A549 (cell line): ENCODE measurements around the gene CAND2. TPM values are rescaled to one million over a fixed set of nuclear protein-coding genes. Genes with fewer than 3 reads are reported as not detected.

ENCODE experiments used
- ATAC-seq, 2 experiments: fragments of 200-7000 bp in 1 of 2; fragments of >200 bp in 1 of 2; cut with Nextera tagmentation in 1 of 2; cut with Tn5 transposase in 1 of 2; 3 replicates each; pipeline versions ENCODE4 v1.8.0 to v1.9.1; 2018 to 2020; ENCODE audit warnings: mild to moderate bottlenecking in 1 of 2, moderate library complexity in 1 of 2
- CTCF ChIA-PET: fragments of 300-600 bp; sonication (Branson Sonifier 250); formaldehyde crosslinking; extraction: SDS; loops from one replicate; lab custom pipeline; 2021; ENCODE audit warnings: antibody characterized with exemption, inconsistent platforms; lab: Yijun Ruan, JAX
- POLR2A ChIA-PET: fragments of 350-600 bp; formaldehyde crosslinking; extraction: SDS; loops from one replicate; lab custom pipeline; 2021; ENCODE audit warnings: antibody characterized with exemption, inconsistent platforms; lab: Yijun Ruan, JAX
- DNase-seq, 2 experiments: peaks; one replicate each; pipeline versions ENCODE4 v3.0.0 to v3.0.0-alpha.2; 2011 to 2016; ENCODE audit warnings: low read depth in 1 of 2, low spot score in 1 of 2
- FAIRE-seq: peaks from 2 replicates; lab custom pipeline; 2011; peaks lifted over from hg19 to GRCh38; lab: Jason Lieb, UNC
- H3K27ac ChIP-seq, 2 experiments: fragments of >200 bp; sonication (Bioruptor Twin); formaldehyde crosslinking; 3 replicates each; pipeline ENCODE4 v1.5.1; 2016 to 2017
- H3K4me1 ChIP-seq: fragments of >200 bp; sonication (Bioruptor Twin); formaldehyde crosslinking; 3 replicates; pipeline ENCODE4 v1.6.1; 2016
- H3K4me2 ChIP-seq: fragments of >200 bp; sonication (Bioruptor Twin); formaldehyde crosslinking; 3 replicates; pipeline ENCODE4 v1.6.1; 2016
- H3K4me3 ChIP-seq: fragments of >200 bp; sonication (Bioruptor Twin); formaldehyde crosslinking; 3 replicates; pipeline ENCODE4 v1.5.1; 2016
- H3K9me3 ChIP-seq: fragments of >200 bp; sonication (Bioruptor Twin); formaldehyde crosslinking; 3 replicates; pipeline ENCODE4 v1.6.1; 2016
- CBX2 ChIP-seq: fragments of 200-600 bp; sonication (generic); IDR thresholded peaks from 2 replicates; pipeline ENCODE4 v1.6.1; 2016; ENCODE audit warnings: low read depth, mild to moderate bottlenecking, borderline replicate concordance
- CBX8 ChIP-seq: fragments of 200-600 bp; sonication (generic); IDR thresholded peaks from 2 replicates; pipeline ENCODE4 v1.6.1; 2016
- CEBPB ChIP-seq, 2 experiments: fragments of >200 bp in 1 of 2; sonication (Bioruptor Twin) in 1 of 2; formaldehyde crosslinking in 1 of 2; IDR thresholded peaks; 2 replicates each; pipeline ENCODE4 v1.6.1; 2012 to 2016
- CHD2 ChIP-seq: fragments of 150-350 bp; IDR thresholded peaks from 2 replicates; pipeline ENCODE4 v1.6.1; 2014; ENCODE audit warnings: low read length; ENCODE audit not compliant: partially characterized antibody
- E2F6 ChIP-seq: IDR thresholded peaks from 2 replicates; pipeline ENCODE4 v1.6.1; 2012; ENCODE audit warnings: low read depth, borderline replicate concordance
- EHMT2 ChIP-seq: fragments of 200-600 bp; sonication (generic); IDR thresholded peaks from 2 replicates; pipeline ENCODE4 v1.6.1; 2016; ENCODE audit warnings: antibody characterized with exemption, low read depth, mild to moderate bottlenecking, moderate library complexity
- HEYL ChIP-seq: fragments of 250-450 bp; sonication (Bioruptor Pico); IDR thresholded peaks from 2 replicates; pipeline ENCODE4 v1.8.0; 2021; ENCODE audit warnings: mild to moderate bottlenecking, moderate library complexity
- HOXA7 ChIP-seq: fragments of 250-450 bp; sonication (Bioruptor Pico); IDR thresholded peaks from 2 replicates; pipeline ENCODE4 v1.5.0; 2020; ENCODE audit warnings: mild to moderate bottlenecking, moderate library complexity
- HOXB13 ChIP-seq: fragments of 250-450 bp; sonication (Bioruptor Pico); IDR thresholded peaks from 2 replicates; pipeline ENCODE4 v1.5.0; 2020; ENCODE audit warnings: low read depth, mild to moderate bottlenecking, moderate library complexity
- HOXB5 ChIP-seq: fragments of 250-450 bp; sonication (Bioruptor Pico); IDR thresholded peaks from 2 replicates; pipeline ENCODE4 v1.5.0; 2020; ENCODE audit warnings: mild to moderate bottlenecking, moderate library complexity
- MAFK ChIP-seq: fragments of 450-650 bp; IDR thresholded peaks from 2 replicates; pipeline ENCODE4 v1.6.1; 2014; ENCODE audit not compliant: partially characterized antibody
- MYC ChIP-seq: IDR thresholded peaks from 2 replicates; pipeline ENCODE4 v1.6.1; 2012; ENCODE audit warnings: mild to moderate bottlenecking, inconsistent platforms, low read length, improper control_type of control experiment, borderline replicate concordance
- NFE2L2 ChIP-seq: fragments of 150-350 bp; conservative IDR thresholded peaks from 2 replicates; pipeline ENCODE4 v1.6.1; 2014; ENCODE audit warnings: low read length
- NPAS2 ChIP-seq: fragments of 250-450 bp; sonication (Bioruptor Pico); IDR thresholded peaks from 2 replicates; pipeline ENCODE4 v1.8.0; 2022; ENCODE audit warnings: mild to moderate bottlenecking, moderate library complexity, borderline replicate concordance
- NR3C1 ChIP-seq: fragments of >200 bp; sonication (Bioruptor Twin); formaldehyde crosslinking; IDR thresholded peaks from 3 replicates; pipeline ENCODE4 v1.6.1; 2017
- RCOR1 ChIP-seq: fragments of 150-350 bp; IDR thresholded peaks from 2 replicates; pipeline ENCODE4 v1.6.1; 2014; ENCODE audit warnings: antibody characterized with exemption, low read length, low read depth
- RFX5 ChIP-seq: fragments of 450-650 bp; IDR thresholded peaks from 2 replicates; pipeline ENCODE4 v1.7.1; 2014; ENCODE audit warnings: antibody characterized with exemption, mild to moderate bottlenecking, moderate library complexity
- ZC3H11A ChIP-seq: fragments of 450-650 bp; IDR thresholded peaks from 2 replicates; pipeline ENCODE4 v1.6.1; 2014; ENCODE audit warnings: antibody characterized with exemption, mild to moderate bottlenecking
- ZFP36 ChIP-seq: fragments of 450-650 bp; IDR thresholded peaks from 2 replicates; pipeline ENCODE4 v1.6.1; 2014; ENCODE audit warnings: borderline replicate concordance; ENCODE audit not compliant: partially characterized antibody
- WGBS: methylation state at CpG from one replicate; pipeline ENCODE4 v1.1.6; 2017; ENCODE audit errors: missing lambda C conversion rate; 5-methylcytosine and 5-hydroxymethylcytosine counted together
- polyA plus RNA-seq, 4 experiments: library from polyadenylated mRNA; depleted of rRNA in 3 of 4; stranded (reverse); fragments of >200 nt; fragmentation: RNase III in 1 of 4; extraction: RNeasy Plus Mini Kit Qiagen cat#74134 plus additional on column Dnase treatment in 1 of 4; gene quantifications; 2 replicates in 3 of 4; 3 replicates in 1 of 4; pipeline ENCODE4 v1.2.3, GENCODE V29; 2011 to 2017
- TF ChIP-seq, protein P1 (sequence below): fragments of >200 bp; sonication (Bioruptor Twin); formaldehyde crosslinking; IDR thresholded peaks from 3 replicates; pipeline ENCODE4 v1.5.1; 2016
- TF ChIP-seq, protein P2 (sequence below): fragments of 450-650 bp; IDR thresholded peaks from 2 replicates; pipeline ENCODE4 v1.6.1; 2014; ENCODE audit warnings: antibody characterized with exemption
- TF ChIP-seq, protein P3 (sequence below): IDR thresholded peaks from 2 replicates; pipeline ENCODE4 v1.6.1; 2012
- TF ChIP-seq, protein P4 (sequence below): fragments of 200-600 bp; sonication (generic); IDR thresholded peaks from 2 replicates; pipeline ENCODE4 v1.6.1; 2016; ENCODE audit warnings: antibody characterized with exemption, mild to moderate bottlenecking, moderate library complexity

Gene CAND2
- polyA plus RNA-seq, 2 of the 4 experiments (the other 2 are of a cell fraction), result 0.72 to 0.84 TPM

DNA sequence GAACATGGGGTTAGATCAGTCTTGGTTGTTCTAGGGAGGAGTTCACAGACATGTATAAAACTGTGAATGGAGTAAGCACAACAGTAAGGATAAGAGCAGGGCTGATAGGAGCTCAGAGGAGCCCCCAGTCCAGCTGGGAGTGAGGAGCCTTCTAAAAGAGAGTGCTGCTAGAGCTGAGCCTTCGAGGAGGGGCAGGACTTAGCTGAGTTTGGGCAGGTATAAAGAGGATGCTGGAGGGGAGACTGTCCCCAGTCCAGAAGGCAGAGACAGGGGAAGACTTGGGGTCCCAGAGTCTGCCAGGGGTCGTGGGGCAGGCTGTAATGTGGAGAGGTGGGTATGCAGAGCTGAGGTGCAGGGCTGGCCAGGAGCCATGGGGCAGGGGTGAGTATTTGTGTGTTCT lies 12.1 kb downstream of the CAND2 start:
- POLR2A ChIA-PET, result no interaction called here
- CTCF ChIA-PET, result interaction anchor here (1.2 to 9.9 kb wide), 8 partner anchors 10 to 100 kb away, joined by 4 to 113 read pairs (median 18); partner anchors contain the start of genes CAND2 and RPL32
- no peak for DNase-seq

DNA sequence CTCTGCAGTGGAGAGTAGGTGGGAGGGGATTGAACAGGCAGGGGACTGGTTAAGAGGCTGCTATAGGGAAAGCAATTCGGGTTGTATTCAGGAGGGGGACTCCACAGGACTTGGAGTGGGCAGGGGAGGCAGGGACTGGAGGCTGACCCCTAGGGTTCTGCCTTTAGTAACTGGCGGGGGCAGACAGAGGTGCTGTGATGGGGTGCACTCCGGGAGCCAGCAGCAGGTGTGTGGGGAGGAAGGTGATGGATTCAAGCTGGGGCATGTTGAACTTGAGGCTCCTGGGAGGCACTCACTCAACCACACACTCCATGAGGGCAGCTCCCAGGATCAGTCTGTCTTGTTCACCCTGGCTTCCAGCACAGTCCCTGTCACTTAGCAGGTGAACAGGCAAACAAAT lies 12.5 kb downstream of the CAND2 start:
- Histone ChIP-seq H3K4me2 (no peak overlapping the region), H3K27ac (no peak overlapping the region), H3K9me3 (no peaks in the 10 kb centered on the region), H3K4me1 (peaks cover 11% of the 10 kb centered on the region), H3K4me3 (no peak overlapping the region)
- ATAC-seq (no peak), DNase-seq (no peak), FAIRE-seq (no peak)
- TF ChIP-seq EHMT2 (no peak), RFX5 (no peak), E2F6 (no peak), HOXB13 (CRISPR knock-in tag) (no peak), NR3C1 (no peak), ZFP36 (no peak), CBX2 (no peak), NFE2L2 (no peak), CHD2 (no peak)
- TF ChIP-seq, protein P1, sequence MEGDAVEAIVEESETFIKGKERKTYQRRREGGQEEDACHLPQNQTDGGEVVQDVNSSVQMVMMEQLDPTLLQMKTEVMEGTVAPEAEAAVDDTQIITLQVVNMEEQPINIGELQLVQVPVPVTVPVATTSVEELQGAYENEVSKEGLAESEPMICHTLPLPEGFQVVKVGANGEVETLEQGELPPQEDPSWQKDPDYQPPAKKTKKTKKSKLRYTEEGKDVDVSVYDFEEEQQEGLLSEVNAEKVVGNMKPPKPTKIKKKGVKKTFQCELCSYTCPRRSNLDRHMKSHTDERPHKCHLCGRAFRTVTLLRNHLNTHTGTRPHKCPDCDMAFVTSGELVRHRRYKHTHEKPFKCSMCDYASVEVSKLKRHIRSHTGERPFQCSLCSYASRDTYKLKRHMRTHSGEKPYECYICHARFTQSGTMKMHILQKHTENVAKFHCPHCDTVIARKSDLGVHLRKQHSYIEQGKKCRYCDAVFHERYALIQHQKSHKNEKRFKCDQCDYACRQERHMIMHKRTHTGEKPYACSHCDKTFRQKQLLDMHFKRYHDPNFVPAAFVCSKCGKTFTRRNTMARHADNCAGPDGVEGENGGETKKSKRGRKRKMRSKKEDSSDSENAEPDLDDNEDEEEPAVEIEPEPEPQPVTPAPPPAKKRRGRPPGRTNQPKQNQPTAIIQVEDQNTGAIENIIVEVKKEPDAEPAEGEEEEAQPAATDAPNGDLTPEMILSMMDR, result no peak
- CTCF ChIA-PET, result interaction anchor here (1.1 to 9.9 kb wide), 7 partner anchors 10 to 58 kb away, joined by 3 to 113 read pairs (median 21); partner anchors contain the start of genes CAND2 and RPL32
- WGBS, result 79% methylated on average over 3 of the region's 3 CpGs
- POLR2A ChIA-PET, result no interaction called here

More for the DNA sequence above, 12.1 kb downstream of the CAND2 start:
- no peak overlapping the region for H3K4me2 ChIP-seq
- WGBS, result 14% methylated on average over 2 of the region's 2 CpGs
- H3K9me3 ChIP-seq, result no peaks in the 10 kb centered on the region
- ATAC-seq (no peak), FAIRE-seq (no peak)
- H3K4me1 ChIP-seq, result peaks cover 11% of the 10 kb centered on the region
- no peak overlapping the region for H3K4me3 ChIP-seq
- H3K27ac ChIP-seq, result no peak overlapping the region
- no peak for TF ChIP-seq HOXB13 (CRISPR knock-in tag)
- TF ChIP-seq MYC, result no peak
- no peak for TF ChIP-seq HEYL
- TF ChIP-seq HOXA7 (CRISPR knock-in tag), result no peak
- TF ChIP-seq, protein P2, sequence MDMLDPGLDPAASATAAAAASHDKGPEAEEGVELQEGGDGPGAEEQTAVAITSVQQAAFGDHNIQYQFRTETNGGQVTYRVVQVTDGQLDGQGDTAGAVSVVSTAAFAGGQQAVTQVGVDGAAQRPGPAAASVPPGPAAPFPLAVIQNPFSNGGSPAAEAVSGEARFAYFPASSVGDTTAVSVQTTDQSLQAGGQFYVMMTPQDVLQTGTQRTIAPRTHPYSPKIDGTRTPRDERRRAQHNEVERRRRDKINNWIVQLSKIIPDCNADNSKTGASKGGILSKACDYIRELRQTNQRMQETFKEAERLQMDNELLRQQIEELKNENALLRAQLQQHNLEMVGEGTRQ, result no peak
- no peak for TF ChIP-seq MAFK

DNA sequence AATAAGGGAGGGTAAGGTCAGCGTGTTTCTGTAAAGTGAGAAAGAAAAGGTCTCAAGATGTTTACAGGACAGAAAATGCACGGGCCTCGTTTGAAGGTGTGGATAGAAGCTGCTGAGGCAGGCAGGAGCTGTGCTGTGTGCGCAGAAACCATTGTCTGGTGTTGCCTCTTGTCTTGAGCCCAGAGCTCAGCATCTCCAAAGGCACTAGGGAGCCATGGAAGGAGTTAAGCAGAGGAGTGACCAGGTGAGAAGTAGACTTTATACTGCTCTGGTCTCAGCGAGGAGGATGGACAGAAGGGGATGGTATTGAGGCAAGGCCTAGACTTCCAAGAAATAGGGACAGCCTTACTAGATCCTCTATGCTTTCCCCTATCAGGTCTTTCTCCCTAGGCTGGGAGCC lies 13.0 kb downstream of the CAND2 start:
- Histone ChIP-seq H3K27ac (peak overlapping the region; percentile 63 to 83), H3K4me1 (peaks cover 11% of the 10 kb centered on the region), H3K4me2 (peak overlapping the region; percentile 75), H3K9me3 (no peaks in the 10 kb centered on the region), H3K4me3 (peak overlapping the region; percentile 52)
- FAIRE-seq (no peak), ATAC-seq (peak; percentile 8; a peak in 3 of 6 replicates), DNase-seq (no peak)
- TF ChIP-seq, protein P3, sequence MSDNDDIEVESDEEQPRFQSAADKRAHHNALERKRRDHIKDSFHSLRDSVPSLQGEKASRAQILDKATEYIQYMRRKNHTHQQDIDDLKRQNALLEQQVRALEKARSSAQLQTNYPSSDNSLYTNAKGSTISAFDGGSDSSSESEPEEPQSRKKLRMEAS, result no peak
- TF ChIP-seq RCOR1, result no peak
- TF ChIP-seq ZC3H11A, result no peak
- no peak for TF ChIP-seq CEBPB (IDR thresholded peaks at IDR 0.05)
- TF ChIP-seq NPAS2 (CRISPR knock-in tag), result no peak
- no peak for TF ChIP-seq HOXB5 (CRISPR knock-in tag)
- TF ChIP-seq, protein P4, sequence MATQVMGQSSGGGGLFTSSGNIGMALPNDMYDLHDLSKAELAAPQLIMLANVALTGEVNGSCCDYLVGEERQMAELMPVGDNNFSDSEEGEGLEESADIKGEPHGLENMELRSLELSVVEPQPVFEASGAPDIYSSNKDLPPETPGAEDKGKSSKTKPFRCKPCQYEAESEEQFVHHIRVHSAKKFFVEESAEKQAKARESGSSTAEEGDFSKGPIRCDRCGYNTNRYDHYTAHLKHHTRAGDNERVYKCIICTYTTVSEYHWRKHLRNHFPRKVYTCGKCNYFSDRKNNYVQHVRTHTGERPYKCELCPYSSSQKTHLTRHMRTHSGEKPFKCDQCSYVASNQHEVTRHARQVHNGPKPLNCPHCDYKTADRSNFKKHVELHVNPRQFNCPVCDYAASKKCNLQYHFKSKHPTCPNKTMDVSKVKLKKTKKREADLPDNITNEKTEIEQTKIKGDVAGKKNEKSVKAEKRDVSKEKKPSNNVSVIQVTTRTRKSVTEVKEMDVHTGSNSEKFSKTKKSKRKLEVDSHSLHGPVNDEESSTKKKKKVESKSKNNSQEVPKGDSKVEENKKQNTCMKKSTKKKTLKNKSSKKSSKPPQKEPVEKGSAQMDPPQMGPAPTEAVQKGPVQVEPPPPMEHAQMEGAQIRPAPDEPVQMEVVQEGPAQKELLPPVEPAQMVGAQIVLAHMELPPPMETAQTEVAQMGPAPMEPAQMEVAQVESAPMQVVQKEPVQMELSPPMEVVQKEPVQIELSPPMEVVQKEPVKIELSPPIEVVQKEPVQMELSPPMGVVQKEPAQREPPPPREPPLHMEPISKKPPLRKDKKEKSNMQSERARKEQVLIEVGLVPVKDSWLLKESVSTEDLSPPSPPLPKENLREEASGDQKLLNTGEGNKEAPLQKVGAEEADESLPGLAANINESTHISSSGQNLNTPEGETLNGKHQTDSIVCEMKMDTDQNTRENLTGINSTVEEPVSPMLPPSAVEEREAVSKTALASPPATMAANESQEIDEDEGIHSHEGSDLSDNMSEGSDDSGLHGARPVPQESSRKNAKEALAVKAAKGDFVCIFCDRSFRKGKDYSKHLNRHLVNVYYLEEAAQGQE, result no peak
- no peak for TF ChIP-seq CBX8
- POLR2A ChIA-PET, result interaction anchor here (1.3 to 2.6 kb wide), 3 partner anchors 13 to 32 kb away, joined by 6 to 10 read pairs (median 10); partner anchors contain the start of genes CAND2 and RPL32
- CTCF ChIA-PET, result interaction anchor here (1.1 to 9.9 kb wide), 7 partner anchors 10 to 58 kb away, joined by 3 to 113 read pairs (median 21); partner anchors contain the start of genes CAND2 and RPL32
- WGBS, result 95% methylated on average over 5 of the region's 5 CpGs
